ENCODE results near the gene CCL4.
A peak's percentile ranks its signal among the peaks of the same experiment; 100 is the strongest.
"Not testable (repeated sequence)": the region's sequence is repeated elsewhere in the genome, so short reads cannot be mapped to it uniquely, and the experiment has no call there.

The CCL4 gene

DNA sequence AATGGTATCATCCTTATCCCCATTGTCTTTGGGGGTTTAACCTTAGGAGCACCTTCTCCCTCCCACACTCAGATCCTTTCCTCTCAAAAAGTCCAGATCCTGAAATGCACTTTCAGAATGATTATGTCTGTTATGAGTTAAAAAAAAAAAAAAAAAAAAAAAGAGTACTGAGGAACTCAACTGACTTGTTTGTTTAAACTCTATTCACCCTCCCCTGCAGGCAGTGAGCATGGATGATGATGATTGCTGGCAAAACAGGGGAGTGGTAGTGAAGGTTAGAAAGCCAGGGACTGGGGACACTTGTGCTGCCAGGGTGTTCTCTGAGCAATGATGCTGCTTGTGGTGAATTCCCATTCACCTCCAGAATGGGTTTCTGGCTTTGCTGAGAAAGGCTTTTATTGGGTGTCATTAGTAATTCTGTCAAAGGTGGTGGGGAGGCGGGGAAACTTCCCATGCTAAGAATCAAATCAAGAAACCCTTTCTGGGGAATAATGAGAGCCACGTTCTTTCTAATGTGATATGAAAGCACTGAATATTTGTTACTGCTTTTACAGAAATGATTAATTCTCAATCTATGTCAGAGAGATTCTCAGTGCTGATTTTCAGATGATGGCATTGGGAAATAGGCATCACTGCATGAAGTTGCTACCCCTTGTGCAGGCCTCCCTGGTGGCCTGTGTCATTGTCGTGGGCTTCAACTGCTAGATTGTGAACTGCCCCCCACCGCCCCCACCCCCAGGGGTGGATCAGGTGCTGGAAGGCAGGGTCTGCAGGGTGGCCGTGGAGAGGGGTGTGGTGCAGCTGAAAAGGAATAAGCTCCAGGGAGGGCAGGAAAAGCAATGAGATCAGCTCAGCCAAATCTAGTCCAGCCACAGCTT is 14.1 kb downstream of the CCL4 start:
- DNase-seq, result no peak

DNA sequence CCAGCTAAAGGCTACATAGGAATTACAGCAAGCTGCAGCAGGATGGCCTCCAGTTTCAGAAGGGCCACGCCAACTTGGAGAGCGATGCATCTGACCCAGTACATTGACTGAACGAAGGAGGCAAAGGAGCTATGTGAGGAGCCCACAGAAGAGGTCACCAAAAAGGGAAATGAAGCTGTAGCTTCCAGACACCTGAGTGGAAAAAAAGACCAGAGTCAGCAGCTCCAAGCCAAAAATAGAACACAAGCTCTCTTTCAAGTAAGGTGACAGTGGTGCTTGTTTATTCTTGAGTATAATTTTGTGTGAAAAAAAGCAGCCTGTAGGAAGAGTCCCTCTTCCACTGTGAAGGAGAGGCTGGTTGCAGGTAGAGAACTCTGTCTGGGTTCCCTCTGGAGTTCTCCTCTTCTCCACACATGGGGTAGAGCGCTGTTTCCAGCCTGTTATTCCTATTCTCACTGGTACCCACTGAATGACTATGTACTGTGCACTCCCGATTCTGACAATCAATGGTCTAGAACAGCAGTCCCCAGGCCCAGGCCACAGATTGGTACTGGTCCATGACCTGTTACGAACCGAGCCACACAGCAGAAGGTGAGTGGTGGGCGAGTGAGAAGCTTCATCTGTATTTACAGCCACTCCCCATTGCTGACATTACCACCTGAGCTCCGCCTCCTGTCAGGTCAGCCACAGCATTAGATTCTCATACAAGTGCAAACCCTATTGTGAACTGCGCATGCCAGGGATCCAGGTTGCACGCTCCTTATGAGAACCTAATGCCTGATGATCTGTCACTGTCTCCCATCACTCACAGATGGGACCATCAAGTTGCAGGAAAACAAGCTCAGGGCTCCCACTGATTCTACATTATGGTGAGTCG is 15.1 kb downstream of the CCL4 start:
- no peak for DNase-seq

DNA sequence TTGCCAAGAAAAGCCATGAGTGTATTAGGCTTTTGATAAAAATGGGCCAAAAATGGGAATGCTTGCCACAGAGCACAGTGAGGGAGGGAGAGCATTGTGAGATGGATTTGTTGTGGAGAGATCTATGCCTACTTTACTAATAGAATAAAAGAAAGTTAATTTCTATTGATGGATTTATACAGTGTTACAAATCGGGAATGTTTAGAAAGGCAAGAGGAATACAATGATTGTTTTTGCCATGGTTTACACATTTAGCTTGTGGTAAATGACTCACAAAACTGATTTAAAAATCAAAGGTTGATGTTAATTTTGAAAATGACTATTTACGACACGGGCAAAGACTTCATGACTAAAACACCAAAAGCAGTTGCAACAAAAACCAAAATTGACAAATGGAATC is 16.6 kb downstream of the CCL4 start:
- no peak for DNase-seq

DNA sequence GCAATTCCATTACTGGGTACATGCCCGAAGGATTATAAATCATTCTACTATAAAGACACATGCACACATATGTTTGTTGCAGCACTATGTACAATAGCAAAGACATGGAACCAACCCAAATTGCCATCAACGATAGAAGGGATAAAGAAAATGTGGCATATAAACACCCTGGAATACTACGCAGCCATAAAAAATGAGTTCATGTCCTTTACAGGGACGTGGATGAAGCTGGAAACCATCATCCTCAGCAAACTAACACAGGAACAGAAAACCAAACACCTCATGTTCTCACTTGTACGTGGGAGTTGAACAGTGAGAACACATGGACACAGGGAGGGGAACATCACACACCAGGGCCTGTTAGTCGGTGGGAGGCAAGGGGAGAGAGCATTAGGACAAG is 17.5 kb downstream of the CCL4 start:
- not testable (repeated sequence) for DNase-seq

DNA sequence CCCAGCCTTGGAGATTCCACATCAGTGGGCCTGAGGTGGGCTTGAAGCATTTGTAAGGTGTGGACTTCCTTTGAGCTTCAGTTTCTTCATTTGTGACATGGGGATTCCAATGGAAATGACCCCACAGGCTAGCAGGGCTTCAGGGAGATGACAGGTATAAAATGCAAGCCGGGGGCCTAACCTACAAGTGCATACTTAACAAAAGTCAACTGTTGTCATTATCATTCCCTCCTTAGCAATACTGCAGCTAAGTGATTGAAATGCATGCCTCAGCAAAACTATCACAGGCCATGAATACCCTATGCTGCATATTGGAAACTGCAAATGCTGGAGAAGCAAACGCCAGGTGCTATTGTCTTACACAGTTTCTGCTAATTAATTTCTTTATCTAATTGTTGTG is 19.8 kb downstream of the CCL4 start:
- no peak for DNase-seq

DNA sequence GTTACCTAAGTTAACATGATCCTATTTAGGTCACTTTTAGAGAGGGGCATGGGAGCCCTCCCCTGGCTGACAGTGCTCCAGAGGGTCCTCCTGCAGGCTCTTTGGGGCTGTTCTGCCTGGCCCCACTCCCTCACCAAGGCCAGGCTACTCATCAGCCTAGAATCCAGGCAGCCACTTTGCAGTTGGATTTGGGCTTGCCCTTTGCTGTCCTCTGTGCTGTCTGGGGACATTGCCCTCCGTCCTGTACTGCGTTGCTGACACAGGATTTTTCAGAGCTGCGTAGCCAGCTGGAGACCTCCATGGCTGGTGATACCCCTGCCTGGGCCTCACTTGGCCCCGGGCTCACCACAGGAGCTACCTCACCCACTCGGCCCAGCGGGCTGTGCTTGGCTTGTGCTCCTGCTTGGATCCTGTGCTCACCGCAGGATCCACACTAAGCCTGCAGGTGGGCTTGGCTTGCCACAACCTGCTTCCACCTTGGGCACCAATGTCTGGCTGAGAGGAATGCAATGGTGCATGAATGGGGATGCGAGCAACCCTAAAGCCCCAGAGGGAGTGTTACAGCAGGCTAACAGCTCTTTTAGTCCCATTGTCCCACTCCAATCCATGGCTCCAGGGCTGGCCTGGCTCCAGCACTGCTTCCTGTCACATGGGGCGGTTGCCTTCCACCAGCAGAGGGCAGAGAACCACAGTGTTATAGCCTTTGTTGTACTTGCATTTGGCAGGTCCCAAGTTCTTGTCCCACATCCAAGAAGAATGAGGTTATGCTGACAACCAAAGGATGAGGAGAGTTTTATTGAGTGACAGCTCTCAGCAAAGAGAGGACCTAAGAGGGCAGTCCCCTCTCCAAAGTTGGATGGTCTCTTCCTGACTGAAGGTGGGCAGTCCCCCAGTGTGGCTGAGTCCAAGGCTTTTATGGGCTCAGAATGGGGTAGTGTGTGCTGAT is 21.5 kb downstream of the CCL4 start:
- no peak for DNase-seq

DNA sequence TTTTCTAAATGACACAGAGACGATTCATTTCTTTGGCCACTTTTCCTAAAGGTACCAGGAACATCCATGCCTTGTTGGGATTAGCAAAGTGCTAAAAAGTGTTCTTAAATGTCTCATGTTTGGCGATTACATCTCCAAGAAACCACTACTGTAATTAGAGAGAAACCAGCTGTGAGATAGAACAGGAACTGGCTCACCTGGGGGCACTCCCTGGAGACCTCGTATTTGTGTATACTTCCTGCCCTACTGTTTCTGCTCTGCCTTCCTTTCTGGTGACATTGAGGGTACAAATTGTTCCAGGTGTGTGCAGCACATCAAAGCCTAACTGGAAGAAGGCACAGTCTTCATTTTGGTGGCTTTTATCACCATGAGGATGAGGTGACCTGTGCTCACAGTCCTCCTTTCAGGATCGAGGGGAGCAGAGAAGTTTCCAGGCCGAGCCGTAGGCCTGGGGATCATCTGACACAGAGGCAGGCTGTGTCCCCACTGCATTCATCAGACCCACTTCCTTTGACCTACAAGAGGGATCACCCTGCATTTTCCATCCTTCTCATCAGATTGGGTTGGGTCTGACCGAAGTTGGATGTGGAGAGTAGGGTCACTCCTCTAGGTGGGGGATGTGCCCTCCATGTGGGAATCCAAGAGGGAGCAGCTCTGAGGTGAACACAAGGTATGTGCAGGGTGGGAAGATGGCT is 23.7 kb downstream of the CCL4 start:
- DNase-seq, result no peak

DNA sequence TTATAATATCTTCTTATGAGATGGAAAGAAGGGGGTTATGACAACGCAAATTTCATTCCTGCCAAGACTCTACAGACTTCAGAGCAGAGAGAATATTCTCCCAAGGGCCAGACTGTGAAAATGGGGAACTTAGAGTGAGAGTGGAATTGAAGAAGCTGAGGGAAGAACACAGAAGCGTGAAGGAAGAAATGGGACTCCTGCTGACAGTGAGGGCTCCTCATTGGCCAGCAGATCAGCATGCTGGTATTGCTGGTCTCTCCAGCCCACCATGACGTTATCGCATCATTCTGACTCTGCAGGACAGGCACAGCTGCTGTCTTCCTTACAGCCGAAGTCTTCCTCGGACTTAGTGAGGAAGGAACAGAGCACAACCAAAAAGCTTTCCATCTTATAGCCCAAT is 24.3 kb downstream of the CCL4 start:
- DNase-seq, result peak in 1 of 51 donors; percentile 2

DNA sequence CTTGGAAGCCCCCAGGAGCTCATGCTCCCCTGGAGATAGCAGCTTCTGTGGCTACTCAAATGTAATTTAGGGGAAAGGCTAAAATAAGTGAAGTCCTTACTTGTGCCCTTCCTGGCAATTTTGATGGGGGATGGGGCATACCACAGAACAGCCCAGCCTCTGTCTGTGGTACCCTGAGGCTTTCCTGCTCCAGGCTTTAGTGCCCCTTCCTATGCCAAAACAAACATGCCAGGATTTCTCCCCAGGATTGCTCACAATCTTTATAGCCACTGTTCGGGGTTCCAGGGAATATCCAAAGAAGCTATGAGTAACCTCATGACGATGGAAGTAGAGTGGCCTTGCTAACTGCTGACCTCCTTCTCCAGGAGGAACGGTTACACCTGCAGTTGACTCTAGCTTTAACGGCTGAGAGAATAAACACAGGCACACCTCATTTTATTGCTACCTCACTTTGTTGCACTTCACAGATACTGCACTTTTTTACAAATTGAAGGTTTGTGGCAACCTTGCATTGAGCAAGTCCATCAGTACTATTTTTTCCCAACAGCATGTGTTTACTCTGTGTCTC is 24.9 kb downstream of the CCL4 start:
- no peak for DNase-seq

DNA sequence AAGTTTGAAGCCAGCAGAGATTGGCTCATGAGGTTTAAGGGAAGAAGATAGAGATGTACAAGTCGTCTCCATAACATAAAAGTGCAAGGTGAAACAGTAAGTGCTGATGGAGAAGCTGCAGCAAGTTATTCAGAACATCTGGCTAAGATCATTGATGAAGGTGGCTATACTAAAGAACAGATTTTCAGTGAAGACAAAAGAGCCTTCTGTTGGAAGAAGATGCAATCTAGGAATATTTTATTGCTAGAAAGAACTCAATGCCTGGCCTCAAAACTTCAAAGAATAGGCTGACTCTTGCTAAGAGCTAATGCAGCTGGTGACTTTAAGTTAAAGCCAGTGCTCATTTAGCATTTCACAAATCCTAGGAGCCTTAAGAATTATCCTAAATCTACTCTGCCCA is 26.0 kb downstream of the CCL4 start:
- no peak for DNase-seq

DNA sequence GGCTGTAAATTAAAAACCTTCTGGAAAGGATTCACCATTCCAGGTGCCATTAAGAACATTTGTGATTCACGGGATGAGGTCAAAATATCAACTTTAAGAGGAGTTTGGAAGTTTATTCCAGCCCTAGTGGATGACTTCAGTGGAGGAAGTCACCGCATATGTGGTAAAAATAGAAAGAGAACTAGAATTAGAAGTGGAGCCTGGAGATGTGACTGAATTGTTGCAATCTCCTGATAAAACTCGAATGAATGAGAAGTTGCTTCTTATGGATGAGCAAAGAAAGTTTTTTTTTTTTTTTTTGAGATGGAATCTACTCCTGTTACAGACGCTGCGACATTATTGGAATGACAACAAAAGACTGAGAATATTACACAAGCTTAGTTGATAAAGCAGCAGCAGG is 26.7 kb downstream of the CCL4 start:
- no peak for DNase-seq

DNA sequence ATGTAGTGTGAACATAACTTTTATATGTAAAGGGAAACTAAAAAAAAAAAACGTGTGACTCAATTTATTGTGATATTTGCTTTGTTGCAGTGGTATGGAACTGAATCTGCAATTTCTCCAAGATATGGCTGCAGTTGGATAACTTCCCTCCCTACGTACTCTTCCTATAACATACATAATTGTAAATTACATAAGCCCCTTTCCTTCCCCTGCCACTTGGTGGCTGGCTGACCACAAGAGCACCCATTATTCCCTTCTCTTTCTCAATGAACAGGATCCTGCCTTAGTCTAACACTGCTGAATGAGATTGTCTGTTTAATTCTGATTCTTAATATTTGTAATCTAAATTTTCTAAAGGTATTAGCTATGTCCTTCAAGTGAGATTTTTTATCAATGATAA is 27.8 kb downstream of the CCL4 start:
- DNase-seq, result no peak

DNA sequence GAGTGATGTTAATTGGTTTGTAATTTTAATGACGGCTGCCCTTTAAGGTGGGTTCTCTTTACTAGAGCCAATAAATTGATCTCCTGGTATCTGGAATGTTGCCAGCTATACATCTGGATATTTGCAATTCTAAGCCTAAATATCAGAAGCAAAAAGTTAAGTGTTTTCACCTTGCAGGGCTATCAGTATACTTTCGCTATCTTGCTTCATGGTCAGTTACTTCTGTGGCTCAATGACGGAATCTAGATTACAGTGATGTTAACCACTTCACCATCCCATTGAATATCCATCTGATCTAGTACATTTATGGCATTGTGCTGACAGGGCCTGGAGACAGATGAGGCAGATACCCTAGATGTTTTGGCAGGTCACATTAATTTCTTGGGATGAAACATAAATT is 28.3 kb downstream of the CCL4 start:
- DNase-seq, result no peak

DNA sequence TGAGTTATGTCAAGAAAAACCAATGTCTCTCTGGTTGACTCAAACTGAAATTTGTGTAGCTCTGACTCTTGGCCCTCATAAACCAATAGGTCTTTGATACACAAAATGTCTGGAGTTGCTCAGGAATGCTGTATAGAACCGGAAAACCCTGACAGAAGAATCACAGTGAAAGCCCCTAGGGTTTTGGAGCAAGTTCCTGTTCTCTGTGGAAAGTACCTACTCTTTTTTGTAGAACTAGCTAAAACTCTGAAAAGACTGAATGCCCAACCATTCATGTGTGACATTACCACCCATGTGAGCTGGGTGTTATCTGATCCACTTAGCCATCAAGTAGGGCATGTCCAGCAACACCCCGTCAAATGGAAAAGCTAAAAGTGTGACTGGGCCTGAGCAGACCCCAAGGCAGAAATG is 28.8 kb downstream of the CCL4 start:
- DNase-seq, result no peak

DNA sequence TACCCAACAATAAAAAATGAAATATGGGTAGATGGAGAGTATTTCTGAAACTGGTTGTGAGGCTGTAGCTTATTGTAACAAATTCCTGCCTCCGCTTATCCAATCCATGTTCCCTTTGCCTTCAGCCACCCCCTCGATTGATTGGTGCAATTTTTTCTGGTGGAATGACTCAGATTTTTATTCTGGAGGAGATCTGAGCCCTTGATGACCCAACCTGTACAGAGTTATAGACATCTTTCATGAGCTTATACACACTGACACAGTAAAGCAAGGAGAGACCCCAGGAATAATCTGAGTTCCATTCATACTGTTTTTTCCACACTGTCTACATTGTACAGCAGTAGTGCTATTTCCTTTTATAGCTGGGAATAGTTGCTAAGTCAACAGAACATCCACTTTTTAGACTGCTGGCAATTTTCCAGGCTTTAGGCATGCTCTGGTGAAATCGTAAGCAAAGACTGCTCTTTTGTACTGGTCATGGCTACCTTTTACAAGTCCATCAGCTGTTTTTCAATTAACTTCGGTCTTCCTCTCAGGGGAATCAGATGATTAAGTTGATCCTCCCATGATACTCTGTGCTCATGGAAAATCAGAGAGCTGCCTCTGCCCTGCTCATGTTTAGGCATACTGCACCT is 30.1 kb downstream of the CCL4 start:
- DNase-seq, result no peak

DNA sequence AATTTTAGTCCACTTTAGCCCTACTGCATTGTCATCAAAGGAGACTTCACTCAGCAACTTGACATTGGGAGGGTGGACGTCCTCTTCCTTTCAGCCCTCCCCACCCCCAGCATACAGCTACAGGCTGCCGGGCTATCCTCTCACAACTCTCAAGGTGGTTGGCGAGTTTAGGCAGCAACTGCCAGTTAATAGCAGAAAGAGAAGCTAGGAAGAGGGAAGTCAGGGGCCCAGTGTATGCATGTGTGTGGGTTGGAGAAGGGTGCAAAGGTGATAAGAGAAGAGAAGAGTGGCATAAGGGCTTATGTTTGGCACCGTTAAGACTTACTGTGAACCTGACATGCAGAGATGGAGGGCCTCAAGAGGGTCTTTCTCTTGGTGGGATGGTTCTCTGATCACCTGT is 31.8 kb downstream of the CCL4 start:
- DNase-seq, result no peak

DNA sequence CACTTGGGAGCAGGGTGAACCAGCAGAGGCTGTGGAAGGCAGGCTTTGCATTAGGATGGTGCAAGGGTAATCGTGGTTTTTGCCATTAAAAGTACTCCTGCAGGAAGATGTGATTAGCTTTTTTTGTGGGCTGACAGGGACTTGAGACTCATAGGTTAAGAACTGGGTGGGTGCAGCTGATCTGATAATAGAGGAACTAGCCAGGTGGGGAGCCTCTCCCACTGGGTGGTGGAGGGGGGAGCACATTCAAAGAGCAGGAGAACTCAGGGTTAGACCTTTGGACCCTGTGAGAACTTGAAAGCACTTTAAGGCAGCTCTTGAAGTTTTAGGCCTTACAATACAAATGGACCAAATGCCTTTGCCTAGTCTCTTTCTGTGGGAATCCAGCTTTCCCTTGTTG is 32.4 kb downstream of the CCL4 start:
- DNase-seq, result no peak

DNA sequence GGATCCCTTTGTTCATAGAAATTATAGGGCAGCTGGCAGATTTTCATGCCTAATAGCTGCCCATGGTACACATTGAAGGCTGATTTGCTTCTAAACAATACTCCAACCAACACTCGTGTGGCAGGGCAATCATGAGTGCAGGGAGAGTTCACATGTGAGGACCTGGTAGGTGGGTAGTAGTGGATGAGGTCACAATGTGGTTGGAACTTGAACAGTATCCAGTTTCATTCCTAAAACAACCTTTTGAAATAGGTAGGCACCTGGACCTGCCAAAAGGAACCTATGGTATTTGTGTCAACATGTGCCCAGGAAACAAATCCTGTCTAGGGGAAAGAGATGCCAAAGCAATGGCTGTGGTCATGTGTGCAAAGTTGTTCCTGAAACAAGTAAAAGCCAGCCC is 32.8 kb downstream of the CCL4 start:
- no peak for DNase-seq

DNA sequence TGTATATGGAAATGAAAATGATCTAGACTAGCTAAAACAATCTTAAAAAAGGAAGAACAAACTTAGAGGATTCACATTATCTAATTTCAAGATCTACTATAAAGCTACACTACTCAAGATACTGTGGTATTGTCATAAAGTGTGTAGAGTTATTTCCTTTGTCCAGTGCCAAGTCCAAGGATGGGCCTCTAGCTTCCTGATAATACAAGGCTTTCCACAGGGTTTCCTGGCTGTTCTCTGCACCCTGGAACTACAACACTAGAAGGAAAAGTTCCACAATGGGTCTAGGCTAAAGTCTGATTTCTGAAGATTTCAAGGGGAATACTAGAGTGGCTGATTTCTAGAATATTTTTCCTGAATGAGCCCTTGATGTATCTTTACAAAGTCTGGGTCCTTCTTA is 38.6 kb downstream of the CCL4 start:
- no peak for DNase-seq

DNA sequence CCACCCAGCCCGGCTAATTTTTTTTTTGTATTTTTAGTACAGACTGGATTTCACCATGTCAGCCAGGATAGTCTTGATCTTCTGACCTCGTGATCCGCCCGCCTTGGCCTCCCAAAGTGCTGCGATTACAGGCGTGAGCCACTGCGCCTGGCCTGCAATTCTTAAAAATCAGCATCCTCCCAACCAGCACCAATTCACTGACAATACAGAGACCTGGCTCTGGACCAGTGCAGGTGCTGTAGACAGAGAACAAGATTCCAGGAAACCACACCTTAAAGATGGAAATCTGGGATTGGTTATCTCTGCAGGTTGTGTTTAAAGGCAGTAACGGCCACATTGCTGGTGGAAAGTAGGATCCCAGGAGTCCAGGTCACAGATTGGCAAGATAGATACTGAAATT is 39.2 kb downstream of the CCL4 start:
- no peak for DNase-seq

Measured in hypothalamus (tissue), 51 donors.